ENCODE data around the gene SCART1.

SCART1 gene

GRCh38 chr10:133458710-133459453, 5.1 kb downstream of the SCART1 start:
- Histone ChIP-seq H3K9me3 (replicated peaks; ENCODE audit: low read length) (no peaks in the 10 kb centered on the region), H3K36me3 (ENCODE audit: insufficient read depth, low read length) (no peaks in the 10 kb centered on the region), H3K9ac (ENCODE audit: low read depth, low read length) (no peak overlapping the region), H3K27me3 (ENCODE audit: control insufficient read depth, insufficient read depth, low read length) (no peaks in the 10 kb centered on the region), H3K4me1 (ENCODE audit: control insufficient read depth, insufficient read depth, low read length) (no peaks in the 10 kb centered on the region), H3K4me2 (ENCODE audit: low read length) (no peak overlapping the region), H3K4me3 (ENCODE audit: low read length) (no peak overlapping the region)

- no peak overlapping the region for H3K4me3 ChIP-seq (ENCODE audit: low read length)
- H3K9ac ChIP-seq (ENCODE audit: low read depth, low read length) = no peak overlapping the region
- H3K27me3 ChIP-seq (ENCODE audit: control insufficient read depth, insufficient read depth, low read length) = no peaks in the 10 kb centered on the region
- H3K36me3 ChIP-seq (ENCODE audit: insufficient read depth, low read length) = no peaks in the 10 kb centered on the region
- H3K4me2 ChIP-seq (ENCODE audit: low read length) = no peak overlapping the region
- no peaks in the 10 kb centered on the region for H3K4me1 ChIP-seq (ENCODE audit: control insufficient read depth, insufficient read depth, low read length)
- H3K9me3 ChIP-seq (replicated peaks; ENCODE audit: low read length) = no peaks in the 10 kb centered on the region
These were observed 5.9 kb downstream of the SCART1 start for GRCh38 chr10:133459454-133460207.

- Histone ChIP-seq H3K4me2 (ENCODE audit: low read length) (no peak overlapping the region), H3K9ac (ENCODE audit: low read depth, low read length) (no peak overlapping the region), H3K27me3 (ENCODE audit: control insufficient read depth, insufficient read depth, low read length) (no peaks in the 10 kb centered on the region)
These were observed 6.5 kb downstream of the SCART1 start for GRCh38 chr10:133460208-133460769.

GRCh38 chr10:133461027-133461426, 7.3 kb downstream of the SCART1 start:
- H3K9me3 ChIP-seq (replicated peaks; ENCODE audit: low read length) = no peaks in the 10 kb centered on the region
- no peaks in the 10 kb centered on the region for H3K4me1 ChIP-seq (ENCODE audit: control insufficient read depth, insufficient read depth, low read length)
- no peaks in the 10 kb centered on the region for H3K36me3 ChIP-seq (ENCODE audit: insufficient read depth, low read length)
- no peak overlapping the region for H3K4me3 ChIP-seq (ENCODE audit: low read length)
- H3K4me2 ChIP-seq (ENCODE audit: low read length) = no peak overlapping the region
- no peaks in the 10 kb centered on the region for H3K27me3 ChIP-seq (ENCODE audit: control insufficient read depth, insufficient read depth, low read length)
- no peak overlapping the region for H3K9ac ChIP-seq (ENCODE audit: low read depth, low read length)

More at GRCh38 chr10:133460208-133460769, 6.5 kb downstream of the SCART1 start:
- Histone ChIP-seq H3K4me1 (ENCODE audit: control insufficient read depth, insufficient read depth, low read length) (no peaks in the 10 kb centered on the region), H3K4me3 (ENCODE audit: low read length) (no peak overlapping the region), H3K9me3 (replicated peaks; ENCODE audit: low read length) (no peaks in the 10 kb centered on the region), H3K36me3 (ENCODE audit: insufficient read depth, low read length) (no peaks in the 10 kb centered on the region)

GRCh38 chr10:133461841-133462240, 8.1 kb downstream of the SCART1 start:
- Histone ChIP-seq H3K36me3 (ENCODE audit: insufficient read depth, low read length) (no peaks in the 10 kb centered on the region), H3K4me1 (ENCODE audit: control insufficient read depth, insufficient read depth, low read length) (no peaks in the 10 kb centered on the region), H3K4me3 (ENCODE audit: low read length) (no peak overlapping the region), H3K9ac (ENCODE audit: low read depth, low read length) (no peak overlapping the region), H3K4me2 (ENCODE audit: low read length) (no peak overlapping the region), H3K27me3 (ENCODE audit: control insufficient read depth, insufficient read depth, low read length) (no peaks in the 10 kb centered on the region), H3K9me3 (replicated peaks; ENCODE audit: low read length) (no peaks in the 10 kb centered on the region)

GRCh38 chr10:133462512-133463305, 9.0 kb downstream of the SCART1 start:
- Histone ChIP-seq H3K4me1 (ENCODE audit: control insufficient read depth, insufficient read depth, low read length) (no peaks in the 10 kb centered on the region), H3K27me3 (ENCODE audit: control insufficient read depth, insufficient read depth, low read length) (no peaks in the 10 kb centered on the region), H3K9ac (ENCODE audit: low read depth, low read length) (no peak overlapping the region), H3K36me3 (ENCODE audit: insufficient read depth, low read length) (no peaks in the 10 kb centered on the region), H3K4me3 (ENCODE audit: low read length) (no peak overlapping the region), H3K9me3 (replicated peaks; ENCODE audit: low read length) (no peaks in the 10 kb centered on the region), H3K4me2 (ENCODE audit: low read length) (no peak overlapping the region)

- H3K4me1 ChIP-seq (ENCODE audit: control insufficient read depth, insufficient read depth, low read length) = no peaks in the 10 kb centered on the region
- no peak overlapping the region for H3K9ac ChIP-seq (ENCODE audit: low read depth, low read length)
- H3K27me3 ChIP-seq (ENCODE audit: control insufficient read depth, insufficient read depth, low read length) = no peaks in the 10 kb centered on the region
- H3K4me3 ChIP-seq (ENCODE audit: low read length) = no peak overlapping the region
- no peaks in the 10 kb centered on the region for H3K9me3 ChIP-seq (replicated peaks; ENCODE audit: low read length)
- no peaks in the 10 kb centered on the region for H3K36me3 ChIP-seq (ENCODE audit: insufficient read depth, low read length)
- no peak overlapping the region for H3K4me2 ChIP-seq (ENCODE audit: low read length)
These were observed 10.9 kb downstream of the SCART1 start for GRCh38 chr10:133464582-133465031.

GRCh38 chr10:133465191-133465949, 11.6 kb downstream of the SCART1 start:
- H3K36me3 ChIP-seq (ENCODE audit: insufficient read depth, low read length) = no peaks in the 10 kb centered on the region

GRCh38 chr10:133465950-133466474, 12.3 kb downstream of the SCART1 start:
- Histone ChIP-seq H3K4me2 (ENCODE audit: low read length) (no peak overlapping the region), H3K4me3 (ENCODE audit: low read length) (no peak overlapping the region), H3K9me3 (replicated peaks; ENCODE audit: low read length) (no peaks in the 10 kb centered on the region), H3K36me3 (ENCODE audit: insufficient read depth, low read length) (no peaks in the 10 kb centered on the region), H3K9ac (ENCODE audit: low read depth, low read length) (no peak overlapping the region), H3K4me1 (ENCODE audit: control insufficient read depth, insufficient read depth, low read length) (no peaks in the 10 kb centered on the region), H3K27me3 (ENCODE audit: control insufficient read depth, insufficient read depth, low read length) (no peaks in the 10 kb centered on the region)

More at GRCh38 chr10:133465191-133465949, 11.6 kb downstream of the SCART1 start:
- no peaks in the 10 kb centered on the region for H3K4me1 ChIP-seq (ENCODE audit: control insufficient read depth, insufficient read depth, low read length)
- no peak overlapping the region for H3K9ac ChIP-seq (ENCODE audit: low read depth, low read length)
- H3K4me2 ChIP-seq (ENCODE audit: low read length) = no peak overlapping the region
- H3K27me3 ChIP-seq (ENCODE audit: control insufficient read depth, insufficient read depth, low read length) = no peaks in the 10 kb centered on the region
- H3K9me3 ChIP-seq (replicated peaks; ENCODE audit: low read length) = no peaks in the 10 kb centered on the region
- no peak overlapping the region for H3K4me3 ChIP-seq (ENCODE audit: low read length)

- no peaks in the 10 kb centered on the region for H3K9me3 ChIP-seq (replicated peaks; ENCODE audit: low read length)
- no peaks in the 10 kb centered on the region for H3K36me3 ChIP-seq (ENCODE audit: insufficient read depth, low read length)
- H3K4me3 ChIP-seq (ENCODE audit: low read length) = no peak overlapping the region
- H3K4me2 ChIP-seq (ENCODE audit: low read length) = no peak overlapping the region
- no peaks in the 10 kb centered on the region for H3K27me3 ChIP-seq (ENCODE audit: control insufficient read depth, insufficient read depth, low read length)
- H3K9ac ChIP-seq (ENCODE audit: low read depth, low read length) = no peak overlapping the region
- no peaks in the 10 kb centered on the region for H3K4me1 ChIP-seq (ENCODE audit: control insufficient read depth, insufficient read depth, low read length)
These were observed 13.0 kb downstream of the SCART1 start for GRCh38 chr10:133466683-133467275.

All from skeletal muscle satellite cell (primary cell).